ENCODE data around the gene WNT2B. TPM values are rescaled to one million over a fixed set of nuclear protein-coding genes. Genes with fewer than 3 reads are reported as not detected.

The WNT2B gene
- total and polyA plus RNA-seq, 10 of the 15 experiments (the other 5 are each of a cell fraction or from before 2014, with no cell fraction given): 0.02 to 1.1 (median 0.14) TPM

- no peak overlapping the region for H3K4me2 ChIP-seq (ENCODE audit: control insufficient read depth, insufficient read depth)
- POLR2A ChIA-PET: interaction anchor here (1.2 kb wide), 1 partner anchor 67 kb away, joined by 3 read pairs; no protein-coding TSS in a partner anchor
- H3K79me2 ChIP-seq (ENCODE audit: control insufficient read depth, insufficient read depth, low read length): no peaks in the 10 kb centered on the region
- H3K36me3 ChIP-seq (ENCODE audit: control insufficient read depth in 2 of 2, insufficient read depth in 2 of 2, low read length in 1 of 2): peaks cover 2 to 8% of the 10 kb centered on the region in 2 experiments; a peak in 3 of 4 replicates
- RAD21 ChIA-PET (ENCODE audit: unreplicated experiment): interaction anchor here (1.0 to 2.4 kb wide), 2 partner anchors 67 to 70 kb away, joined by 5 to 15 read pairs; no protein-coding TSS in a partner anchor
- no peaks in the 10 kb centered on the region for H3K9me3 ChIP-seq (replicated peaks; ENCODE audit: control insufficient read depth, insufficient read depth, low read length)
- WGBS (ENCODE audit: insufficient coverage, insufficient replicate concordance, low lambda C conversion rate, missing lambda C conversion rate): 44% methylated on average over 3 of the region's 3 CpGs
- ATAC-seq (no peak), FAIRE-seq (no peak), DNase-seq (ENCODE audit: low read depth, low spot score) (no peak)
- H3K4me3 ChIP-seq: no peak overlapping the region
- CTCF ChIA-PET: interaction anchor here (0.7 to 7.5 kb wide), 2 partner anchors 55 to 67 kb away, joined by 3 to 195 read pairs; partner anchors contain the start of gene CTTNBP2NL
- H3K27ac ChIP-seq (ENCODE audit: control insufficient read depth, insufficient read depth): no peak overlapping the region
- no peak overlapping the region for H2AFZ ChIP-seq (ENCODE audit: control insufficient read depth, low read depth, low read length)
- in situ Hi-C loops (cut with MboI): loop anchor here (5.0 kb wide), 1 partner anchor 64 kb away; the partner anchor contains the start of gene CTTNBP2NL
- no TSS peak for BruUV-seq (replicated peaks)
- H4K20me1 ChIP-seq (ENCODE audit: control insufficient read depth, insufficient read depth): no peaks in the 10 kb centered on the region
- intact Hi-C loops (cut with micrococcal nuclease; ENCODE audit: unreplicated experiment): no loop called here
- SMC1A ChIA-PET (ENCODE audit: uncharacterized antibody, unreplicated experiment): interaction anchor here (1.0 to 3.7 kb wide), 3 partner anchors 52 to 70 kb away, joined by 3 to 22 read pairs (median 3); no protein-coding TSS in a partner anchor
- no peak overlapping the region for H3K9ac ChIP-seq (ENCODE audit: control insufficient read depth, insufficient read depth, low read length)
- peaks cover 8% of the 10 kb centered on the region for H3K4me1 ChIP-seq (ENCODE audit: control insufficient read depth, insufficient read depth, low read length)
- TF ChIP-seq, protein P1, sequence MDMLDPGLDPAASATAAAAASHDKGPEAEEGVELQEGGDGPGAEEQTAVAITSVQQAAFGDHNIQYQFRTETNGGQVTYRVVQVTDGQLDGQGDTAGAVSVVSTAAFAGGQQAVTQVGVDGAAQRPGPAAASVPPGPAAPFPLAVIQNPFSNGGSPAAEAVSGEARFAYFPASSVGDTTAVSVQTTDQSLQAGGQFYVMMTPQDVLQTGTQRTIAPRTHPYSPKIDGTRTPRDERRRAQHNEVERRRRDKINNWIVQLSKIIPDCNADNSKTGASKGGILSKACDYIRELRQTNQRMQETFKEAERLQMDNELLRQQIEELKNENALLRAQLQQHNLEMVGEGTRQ (IDR thresholded peaks at IDR 0.05; ENCODE audit: borderline replicate concordance, low read depth, low read length): no peak
- TF ChIP-seq SMAD5 (IDR thresholded peaks at IDR 0.05; ENCODE audit: low read depth) (no peak), NR2F1 (conservative IDR thresholded peaks at IDR 0.05) (no peak), ZNF217 (IDR thresholded peaks at IDR 0.05) (no peak), SP1 (IDR thresholded peaks at IDR 0.05; ENCODE audit: low read depth, low read length) (no peak), ZNF384 (IDR thresholded peaks at IDR 0.05; ENCODE audit: borderline replicate concordance, low read depth, low read length) (no peak), ATF7 (IDR thresholded peaks at IDR 0.05; ENCODE audit: low read depth) (no peak), ZSCAN29 (IDR thresholded peaks at IDR 0.05) (no peak), E2F4 (IDR thresholded peaks at IDR 0.05; ENCODE audit: low read depth, low read length) (no peak), EGR1 (IDR thresholded peaks at IDR 0.05; ENCODE audit: borderline replicate concordance in 1 of 2, low read depth in 2 of 2, low read length in 2 of 2) (no peak), NFYA (IDR thresholded peaks at IDR 0.05; ENCODE audit: borderline replicate concordance, low read depth, low read length) (no peak), YBX1 (IDR thresholded peaks at IDR 0.05) (no peak), CBX3 (IDR thresholded peaks at IDR 0.05; ENCODE audit: borderline replicate concordance, low read depth) (no peak)
- no peaks in the 10 kb centered on the region for H3K27me3 ChIP-seq (replicated peaks in 1 of 2; ENCODE audit: control insufficient read depth in 2 of 2, insufficient read depth in 2 of 2, low read length in 1 of 2)
These were observed 47.4 kb upstream of the WNT2B start for GRCh38 chr1:112461200-112461871.
